ENCODE data around the gene PHLDA2. TPM values are rescaled to one million over a fixed set of nuclear protein-coding genes. Genes with fewer than 3 reads are reported as not detected.

PHLDA2 gene
- total RNA-seq, 4 donors from 2014 or later: 4.1 to 6.4 (median 4.9) TPM; not detected in 1

- Histone ChIP-seq H3K4me1 (peaks cover 3 to 46% (median 24%) of the 10 kb centered on the region in 4 donors), H3K4me3 (no peak overlapping the region), H3K36me3 (no peaks in the 10 kb centered on the region), H3K27me3 (no peaks in the 10 kb centered on the region), H3K27ac (peak overlapping the region; percentile 12 to 81 (median 64)), H3K9me3 (no peaks in the 10 kb centered on the region)
- DNase-seq: no peak
- no peak for TF ChIP-seq CTCF (IDR thresholded peaks at IDR 0.05)
- no peak for TF ChIP-seq POLR2A (IDR thresholded peaks at IDR 0.05)
These were observed 30.0 kb downstream of the PHLDA2 start for GRCh38 chr11:2899080-2899783.

- Histone ChIP-seq H3K9me3 (no peaks in the 10 kb centered on the region), H3K27me3 (no peaks in the 10 kb centered on the region), H3K4me1 (peaks cover 3 to 39% (median 24%) of the 10 kb centered on the region in 4 donors), H3K4me3 (peak overlapping the region in 2 of 4 donors; percentile 1 to 23), H3K27ac (peak overlapping the region; percentile 2 to 81 (median 64)), H3K36me3 (no peaks in the 10 kb centered on the region)
- DNase-seq: peak in 2 of 3 donors; percentile 55 to 84
- no peak for TF ChIP-seq CTCF (IDR thresholded peaks at IDR 0.05)
- no peak for TF ChIP-seq POLR2A (IDR thresholded peaks at IDR 0.05)
These were observed 30.7 kb downstream of the PHLDA2 start for GRCh38 chr11:2898366-2899079.

- no peaks in the 10 kb centered on the region for H3K27me3 ChIP-seq
- peaks cover 8 to 39% (median 23%) of the 10 kb centered on the region in 4 donors for H3K4me1 ChIP-seq
- no peaks in the 10 kb centered on the region for H3K36me3 ChIP-seq
- H3K4me3 ChIP-seq: no peak overlapping the region
- no peak overlapping the region for H3K27ac ChIP-seq
- no peak for DNase-seq
- H3K9me3 ChIP-seq: no peaks in the 10 kb centered on the region
- TF ChIP-seq CTCF (IDR thresholded peaks at IDR 0.05) (no peak), POLR2A (IDR thresholded peaks at IDR 0.05) (no peak)
These were observed 32.2 kb downstream of the PHLDA2 start for GRCh38 chr11:2897048-2897447.

GRCh38 chr11:2896047-2896446 lies 33.2 kb downstream of the PHLDA2 start:
- DNase-seq: no peak
- Histone ChIP-seq H3K9me3 (no peaks in the 10 kb centered on the region), H3K4me1 (peaks cover 8 to 41% (median 25%) of the 10 kb centered on the region in 4 donors), H3K27me3 (no peaks in the 10 kb centered on the region), H3K36me3 (no peaks in the 10 kb centered on the region), H3K4me3 (no peak overlapping the region), H3K27ac (no peak overlapping the region)
- TF ChIP-seq POLR2A (IDR thresholded peaks at IDR 0.05): no peak
- no peak for TF ChIP-seq CTCF (IDR thresholded peaks at IDR 0.05)

- no peak overlapping the region for H3K4me3 ChIP-seq
- peaks cover 5 to 35% (median 19%) of the 10 kb centered on the region in 4 donors for H3K4me1 ChIP-seq
- no peak for TF ChIP-seq POLR2A (IDR thresholded peaks at IDR 0.05)
- no peak for TF ChIP-seq CTCF (IDR thresholded peaks at IDR 0.05)
- H3K27me3 ChIP-seq: no peaks in the 10 kb centered on the region
- no peaks in the 10 kb centered on the region for H3K9me3 ChIP-seq
- H3K27ac ChIP-seq: no peak overlapping the region
- no peaks in the 10 kb centered on the region for H3K36me3 ChIP-seq
- no peak for DNase-seq
These were observed 35.3 kb downstream of the PHLDA2 start for GRCh38 chr11:2893935-2894334.

All from Peyer's patch (tissue), 4 donors.